ENCODE data around the gene TP53INP2.

DNA sequence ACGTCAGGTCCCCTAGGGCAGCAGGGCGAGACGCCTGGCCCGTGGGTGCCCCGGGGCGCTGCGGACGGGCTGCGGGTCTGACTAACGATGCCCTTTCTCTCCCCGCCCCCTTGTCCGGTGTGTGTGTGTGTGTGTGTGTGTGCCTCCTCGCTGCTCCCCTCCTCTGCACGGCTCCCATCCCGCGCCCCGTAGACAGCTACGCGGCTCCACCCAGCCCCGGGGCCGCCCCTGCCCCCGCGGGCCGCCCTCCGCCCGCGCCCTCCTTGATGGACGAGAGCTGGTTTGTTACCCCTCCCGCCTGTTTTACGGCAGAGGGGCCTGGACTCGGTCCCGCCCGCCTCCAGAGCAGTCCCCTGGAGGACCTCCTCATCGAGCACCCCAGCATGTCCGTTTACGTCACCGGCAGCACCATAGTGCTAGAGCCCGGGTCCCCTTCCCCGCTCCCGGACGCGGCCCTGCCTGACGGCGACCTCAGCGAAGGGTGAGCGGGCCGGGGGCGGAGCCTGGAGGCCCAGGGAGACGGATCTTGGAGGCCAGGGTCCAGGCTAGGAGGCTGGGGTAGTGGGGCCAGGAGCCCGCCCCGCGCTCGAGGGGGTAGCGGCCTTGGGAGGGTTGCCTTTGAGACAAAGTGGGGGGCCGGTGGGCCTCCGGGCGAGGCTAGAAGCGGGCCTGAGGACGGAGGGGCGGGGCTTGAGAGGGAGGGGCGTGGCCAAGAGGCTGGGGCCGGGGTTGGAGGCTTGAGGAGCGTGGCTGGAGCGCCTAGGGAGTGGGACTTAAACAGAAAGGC, 5.1 kb downstream of the TP53INP2 start:
- TF ChIP-seq, protein P1, sequence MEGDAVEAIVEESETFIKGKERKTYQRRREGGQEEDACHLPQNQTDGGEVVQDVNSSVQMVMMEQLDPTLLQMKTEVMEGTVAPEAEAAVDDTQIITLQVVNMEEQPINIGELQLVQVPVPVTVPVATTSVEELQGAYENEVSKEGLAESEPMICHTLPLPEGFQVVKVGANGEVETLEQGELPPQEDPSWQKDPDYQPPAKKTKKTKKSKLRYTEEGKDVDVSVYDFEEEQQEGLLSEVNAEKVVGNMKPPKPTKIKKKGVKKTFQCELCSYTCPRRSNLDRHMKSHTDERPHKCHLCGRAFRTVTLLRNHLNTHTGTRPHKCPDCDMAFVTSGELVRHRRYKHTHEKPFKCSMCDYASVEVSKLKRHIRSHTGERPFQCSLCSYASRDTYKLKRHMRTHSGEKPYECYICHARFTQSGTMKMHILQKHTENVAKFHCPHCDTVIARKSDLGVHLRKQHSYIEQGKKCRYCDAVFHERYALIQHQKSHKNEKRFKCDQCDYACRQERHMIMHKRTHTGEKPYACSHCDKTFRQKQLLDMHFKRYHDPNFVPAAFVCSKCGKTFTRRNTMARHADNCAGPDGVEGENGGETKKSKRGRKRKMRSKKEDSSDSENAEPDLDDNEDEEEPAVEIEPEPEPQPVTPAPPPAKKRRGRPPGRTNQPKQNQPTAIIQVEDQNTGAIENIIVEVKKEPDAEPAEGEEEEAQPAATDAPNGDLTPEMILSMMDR (IDR thresholded peaks at IDR 0.05 in 2 of 3, conservative IDR thresholded peaks at IDR 0.05 in 1 of 3; ENCODE audit: insufficient read depth in 2 of 3, low read depth in 1 of 3, low read length in 3 of 3) = no peak
- TF ChIP-seq, protein P2, sequence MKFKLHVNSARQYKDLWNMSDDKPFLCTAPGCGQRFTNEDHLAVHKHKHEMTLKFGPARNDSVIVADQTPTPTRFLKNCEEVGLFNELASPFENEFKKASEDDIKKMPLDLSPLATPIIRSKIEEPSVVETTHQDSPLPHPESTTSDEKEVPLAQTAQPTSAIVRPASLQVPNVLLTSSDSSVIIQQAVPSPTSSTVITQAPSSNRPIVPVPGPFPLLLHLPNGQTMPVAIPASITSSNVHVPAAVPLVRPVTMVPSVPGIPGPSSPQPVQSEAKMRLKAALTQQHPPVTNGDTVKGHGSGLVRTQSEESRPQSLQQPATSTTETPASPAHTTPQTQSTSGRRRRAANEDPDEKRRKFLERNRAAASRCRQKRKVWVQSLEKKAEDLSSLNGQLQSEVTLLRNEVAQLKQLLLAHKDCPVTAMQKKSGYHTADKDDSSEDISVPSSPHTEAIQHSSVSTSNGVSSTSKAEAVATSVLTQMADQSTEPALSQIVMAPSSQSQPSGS (CRISPR knock-in tag; IDR thresholded peaks at IDR 0.05) = no peak
- TF ChIP-seq BACH1 (tag; IDR thresholded peaks at IDR 0.05) = no peak
- TF ChIP-seq, protein P3, sequence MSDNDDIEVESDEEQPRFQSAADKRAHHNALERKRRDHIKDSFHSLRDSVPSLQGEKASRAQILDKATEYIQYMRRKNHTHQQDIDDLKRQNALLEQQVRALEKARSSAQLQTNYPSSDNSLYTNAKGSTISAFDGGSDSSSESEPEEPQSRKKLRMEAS (CRISPR knock-in tag; IDR thresholded peaks at IDR 0.05) = no peak
- no peak for TF ChIP-seq GABPA (tag; conservative IDR thresholded peaks at IDR 0.05; ENCODE audit: low read depth)
- no peak for TF ChIP-seq ZFP36 (IDR thresholded peaks at IDR 0.05; ENCODE audit: low read depth, low read length, partially characterized antibody)
